Neutrophil (primary cell): ENCODE measurements around the gene TUBB4A.

ENCODE experiments used
- H3K27ac ChIP-seq: fragments of 200-600 bp; sonication (generic); 2 replicates; pipeline ENCODE4 v1.5.1; 2016; ENCODE audit warnings: mild to moderate bottlenecking, moderate library complexity
- H3K27me3 ChIP-seq: fragments of 200-600 bp; sonication (generic); 2 replicates; pipeline ENCODE4 v1.6.0; 2016; ENCODE audit warnings: mild to moderate bottlenecking
- H3K36me3 ChIP-seq: fragments of 200-600 bp; sonication (generic); 2 replicates; pipeline ENCODE4 v1.5.1; 2017
- H3K4me1 ChIP-seq, 2 experiments: fragments of 200-600 bp in 1 of 2; sonication (generic) in 1 of 2; 1 replicate in 1 of 2; 2 replicates in 1 of 2; pipeline versions ENCODE4 v1.5.1 to v1.6.1; 2013 to 2016; ENCODE audit warnings: low read depth in 1 of 2, low read length in 1 of 2, mild to moderate bottlenecking in 1 of 2, moderate library complexity in 1 of 2; ENCODE audit not compliant: control insufficient read depth in 1 of 2, insufficient read depth in 1 of 2
- H3K4me3 ChIP-seq, 2 experiments: fragments of 200-600 bp in 1 of 2; sonication (generic) in 1 of 2; 1 replicate in 1 of 2; 2 replicates in 1 of 2; pipeline ENCODE4 v1.5.1; 2013 to 2016; ENCODE audit warnings: low read depth in 1 of 2, low read length in 1 of 2, mild to moderate bottlenecking in 1 of 2, moderate library complexity in 1 of 2
- H3K9me3 ChIP-seq: fragments of 200-600 bp; sonication (generic); 2 replicates; pipeline ENCODE4 v1.5.1; 2016
- TF ChIP-seq, protein P1 (sequence below): fragments of 200-600 bp; sonication (generic); IDR thresholded peaks from 2 replicates; pipeline ENCODE4 v1.5.1; 2016; ENCODE audit warnings: antibody characterized with exemption

The TUBB4A gene

DNA sequence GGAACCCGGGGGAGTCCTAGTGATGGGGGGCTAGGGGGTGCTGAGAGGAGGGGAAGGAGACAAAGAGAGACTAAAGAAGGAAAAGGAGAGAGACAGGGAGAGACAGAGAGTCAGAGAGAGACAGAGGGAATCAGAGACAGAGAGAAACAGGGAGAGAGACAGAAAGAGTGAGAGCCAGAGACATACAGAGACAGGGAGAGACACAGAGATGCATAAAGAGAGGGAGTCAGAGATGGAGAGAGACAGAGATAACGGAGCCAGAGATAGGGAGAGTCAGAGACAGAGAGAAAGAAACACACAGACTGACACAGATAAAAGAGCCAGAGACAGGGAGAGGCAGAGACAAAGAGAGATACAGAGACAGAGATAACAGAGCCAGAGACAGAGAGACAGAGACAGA is 27.2 kb upstream of the TUBB4A start:
- Histone ChIP-seq H3K27ac (no peak overlapping the region), H3K9me3 (no peaks in the 10 kb centered on the region), H3K27me3 (peaks cover 63% of the 10 kb centered on the region), H3K4me3 (no peak overlapping the region), H3K4me1 (peaks cover 10 to 12% of the 10 kb centered on the region in 2 experiments), H3K36me3 (no peaks in the 10 kb centered on the region)
- TF ChIP-seq, protein P1, sequence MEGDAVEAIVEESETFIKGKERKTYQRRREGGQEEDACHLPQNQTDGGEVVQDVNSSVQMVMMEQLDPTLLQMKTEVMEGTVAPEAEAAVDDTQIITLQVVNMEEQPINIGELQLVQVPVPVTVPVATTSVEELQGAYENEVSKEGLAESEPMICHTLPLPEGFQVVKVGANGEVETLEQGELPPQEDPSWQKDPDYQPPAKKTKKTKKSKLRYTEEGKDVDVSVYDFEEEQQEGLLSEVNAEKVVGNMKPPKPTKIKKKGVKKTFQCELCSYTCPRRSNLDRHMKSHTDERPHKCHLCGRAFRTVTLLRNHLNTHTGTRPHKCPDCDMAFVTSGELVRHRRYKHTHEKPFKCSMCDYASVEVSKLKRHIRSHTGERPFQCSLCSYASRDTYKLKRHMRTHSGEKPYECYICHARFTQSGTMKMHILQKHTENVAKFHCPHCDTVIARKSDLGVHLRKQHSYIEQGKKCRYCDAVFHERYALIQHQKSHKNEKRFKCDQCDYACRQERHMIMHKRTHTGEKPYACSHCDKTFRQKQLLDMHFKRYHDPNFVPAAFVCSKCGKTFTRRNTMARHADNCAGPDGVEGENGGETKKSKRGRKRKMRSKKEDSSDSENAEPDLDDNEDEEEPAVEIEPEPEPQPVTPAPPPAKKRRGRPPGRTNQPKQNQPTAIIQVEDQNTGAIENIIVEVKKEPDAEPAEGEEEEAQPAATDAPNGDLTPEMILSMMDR = no peak

DNA sequence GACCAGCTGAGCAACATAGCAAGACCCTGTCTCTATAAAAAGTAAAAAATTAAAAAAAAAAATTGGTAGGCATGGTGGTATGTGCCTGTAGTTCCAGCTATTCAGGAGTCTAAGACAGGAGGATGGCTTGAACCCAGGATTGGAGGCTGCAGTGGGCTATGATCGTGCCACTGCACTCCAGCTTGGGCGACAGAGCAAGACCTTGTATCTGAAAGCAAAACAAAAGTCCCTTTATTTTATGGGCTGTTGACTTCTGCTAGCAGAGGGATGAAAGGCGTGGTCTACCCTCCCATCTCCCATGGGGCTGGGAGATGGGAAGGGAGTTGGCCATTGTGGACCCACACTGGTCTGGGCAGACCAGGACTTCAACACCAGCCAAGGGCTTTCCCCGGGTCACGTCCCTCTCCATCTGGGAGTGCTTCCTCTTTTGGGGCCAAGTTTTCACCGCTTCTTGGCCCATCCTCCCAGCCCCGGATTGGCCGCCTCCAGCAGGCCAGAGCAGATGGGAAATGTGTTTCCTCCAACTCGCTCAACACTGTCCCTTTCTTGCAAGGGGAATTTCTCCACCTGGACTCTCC is 26.5 kb upstream of the TUBB4A start:
- Histone ChIP-seq H3K9me3 (no peaks in the 10 kb centered on the region), H3K27ac (no peak overlapping the region), H3K4me3 (no peak overlapping the region), H3K27me3 (peaks cover 56% of the 10 kb centered on the region), H3K36me3 (no peaks in the 10 kb centered on the region), H3K4me1 (peaks cover 10 to 12% of the 10 kb centered on the region in 2 experiments)
- TF ChIP-seq, protein P1 = no peak

DNA sequence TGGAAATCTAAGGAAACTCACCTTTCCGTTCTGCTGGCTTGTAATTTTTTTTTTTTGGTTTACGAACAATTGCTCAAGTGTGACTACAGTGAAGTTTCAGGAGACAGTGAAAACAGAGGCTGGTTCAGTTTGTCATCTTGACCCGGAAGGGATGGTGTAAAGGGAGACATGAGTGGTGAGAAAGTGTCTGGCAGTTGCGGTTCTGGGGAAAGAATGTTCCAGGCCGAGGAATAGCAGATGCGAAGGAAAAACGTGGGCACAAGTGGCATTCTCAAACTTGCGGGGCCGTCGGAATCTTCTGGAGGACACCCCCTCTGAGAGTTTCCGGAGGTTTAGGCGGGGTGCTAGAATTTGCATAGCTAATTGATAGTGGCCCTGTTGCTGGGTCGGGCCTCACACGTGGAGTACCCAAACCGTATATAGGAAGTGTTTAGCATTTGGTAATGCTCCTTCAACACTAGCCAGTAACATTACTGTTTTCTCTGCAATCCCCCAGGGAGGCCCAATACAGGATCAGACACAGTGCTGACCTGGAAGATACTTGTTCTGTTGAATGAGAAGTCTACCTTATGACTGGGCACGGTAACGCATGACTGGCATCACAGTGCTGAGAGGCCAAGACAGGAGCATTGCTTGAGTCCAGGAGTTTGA is 25.9 kb upstream of the TUBB4A start:
- TF ChIP-seq, protein P1 = no peak
- Histone ChIP-seq H3K4me3 (no peak overlapping the region), H3K4me1 (peaks cover 10 to 12% of the 10 kb centered on the region in 2 experiments), H3K27me3 (peaks cover 52% of the 10 kb centered on the region), H3K9me3 (no peaks in the 10 kb centered on the region), H3K27ac (no peak overlapping the region), H3K36me3 (no peaks in the 10 kb centered on the region)

DNA sequence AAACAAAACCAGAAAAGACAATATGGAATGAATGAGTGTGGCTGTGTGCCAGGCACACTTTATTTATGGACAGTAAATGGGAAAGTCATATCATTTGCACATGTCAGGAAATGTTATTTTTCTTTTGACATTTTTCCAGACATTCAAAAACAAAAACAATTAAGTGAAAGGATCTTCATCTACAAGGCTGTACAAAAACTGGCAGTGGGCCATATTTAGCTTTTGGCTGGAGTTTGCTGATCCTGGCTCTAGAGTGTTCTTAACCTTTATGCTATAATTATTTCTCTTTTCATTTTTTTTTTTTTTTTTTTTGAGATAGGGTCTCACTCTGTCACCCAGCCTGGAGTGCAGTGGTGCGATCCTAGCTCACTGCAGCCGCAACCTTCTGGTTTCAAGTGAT is 22.2 kb upstream of the TUBB4A start:
- TF ChIP-seq, protein P1 = no peak
- Histone ChIP-seq H3K27ac (no peak overlapping the region), H3K27me3 (peaks cover 26% of the 10 kb centered on the region), H3K4me3 (no peak overlapping the region), H3K4me1 (peaks cover 0 to 4% of the 10 kb centered on the region in 2 experiments), H3K36me3 (no peaks in the 10 kb centered on the region), H3K9me3 (no peaks in the 10 kb centered on the region)

DNA sequence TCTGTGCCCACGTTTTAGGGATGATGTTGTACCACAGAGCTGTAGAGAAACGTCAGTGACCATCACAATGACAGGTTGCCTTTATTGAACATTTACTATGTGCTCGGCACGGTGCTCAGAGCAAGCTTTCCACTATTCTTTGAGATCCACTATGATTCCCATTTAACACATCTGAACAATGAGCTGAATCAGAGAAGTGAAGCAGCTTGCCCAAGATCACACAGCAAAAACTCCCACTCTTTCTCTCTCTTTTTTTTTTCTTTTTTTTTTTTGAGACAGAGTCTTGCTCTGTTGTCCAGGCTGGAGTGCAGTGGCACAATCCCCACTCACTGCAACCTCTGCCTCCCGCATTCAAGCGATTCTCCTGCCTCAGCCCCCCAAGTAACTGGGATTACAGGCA is 20.6 kb upstream of the TUBB4A start:
- H3K27ac ChIP-seq = no peak overlapping the region
- no peaks in the 10 kb centered on the region for H3K36me3 ChIP-seq
- H3K27me3 ChIP-seq = peaks cover 16% of the 10 kb centered on the region
- peaks cover 7 to 9% of the 10 kb centered on the region in 2 experiments for H3K4me1 ChIP-seq
- no peaks in the 10 kb centered on the region for H3K9me3 ChIP-seq
- H3K4me3 ChIP-seq = no peak overlapping the region
- TF ChIP-seq, protein P1 = no peak
